ENCODE data around the gene FRYL.
A peak's percentile ranks its signal among the peaks of the same experiment; 100 is the strongest.

Gene FRYL

GRCh38 chr4:48620093-48620492, 160.0 kb downstream of the FRYL start:
- DNase-seq (ENCODE audit: low spot score): no peak

DNA sequence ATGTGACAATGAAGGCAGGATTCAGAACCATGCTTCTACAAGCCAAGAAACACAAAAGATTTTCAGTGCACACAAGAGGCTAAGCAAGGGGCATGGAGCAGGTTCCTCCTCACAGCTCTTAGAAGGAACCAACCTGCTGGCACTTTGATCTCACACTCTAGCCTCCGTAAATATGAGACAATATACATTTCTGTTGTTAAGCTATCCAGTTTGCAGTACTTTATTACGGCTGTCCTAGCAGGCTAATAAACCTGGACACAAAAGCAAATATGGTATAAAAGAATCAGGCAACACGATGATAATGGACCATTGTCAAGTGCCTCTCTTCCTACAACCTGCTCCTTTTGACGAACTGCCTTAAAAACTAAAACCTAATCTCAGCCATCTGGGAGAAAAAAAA, 175.6 kb downstream of the FRYL start:
- DNase-seq (ENCODE audit: low spot score): no peak

- DNase-seq (ENCODE audit: low spot score): no peak
These were observed 176.0 kb downstream of the FRYL start for GRCh38 chr4:48604041-48604440.

- no peak for DNase-seq (ENCODE audit: low spot score)
These were observed 176.6 kb downstream of the FRYL start for GRCh38 chr4:48603366-48604003.

- peak; percentile 16 for DNase-seq (ENCODE audit: low spot score)
These were observed 177.3 kb downstream of the FRYL start for GRCh38 chr4:48602763-48603162.

GRCh38 chr4:48602222-48602621, 177.9 kb downstream of the FRYL start:
- DNase-seq (ENCODE audit: low spot score): peak; percentile 36

- DNase-seq (ENCODE audit: low spot score): no peak
These were observed 183.7 kb downstream of the FRYL start for GRCh38 chr4:48596336-48596735.

GRCh38 chr4:48594180-48594579, 185.9 kb downstream of the FRYL start:
- no peak for DNase-seq (ENCODE audit: low spot score)

GRCh38 chr4:48591372-48591771, 188.7 kb downstream of the FRYL start:
- no peak for DNase-seq (ENCODE audit: low spot score)

GRCh38 chr4:48590884-48591283, 189.2 kb downstream of the FRYL start:
- DNase-seq (ENCODE audit: low spot score): no peak

DNA sequence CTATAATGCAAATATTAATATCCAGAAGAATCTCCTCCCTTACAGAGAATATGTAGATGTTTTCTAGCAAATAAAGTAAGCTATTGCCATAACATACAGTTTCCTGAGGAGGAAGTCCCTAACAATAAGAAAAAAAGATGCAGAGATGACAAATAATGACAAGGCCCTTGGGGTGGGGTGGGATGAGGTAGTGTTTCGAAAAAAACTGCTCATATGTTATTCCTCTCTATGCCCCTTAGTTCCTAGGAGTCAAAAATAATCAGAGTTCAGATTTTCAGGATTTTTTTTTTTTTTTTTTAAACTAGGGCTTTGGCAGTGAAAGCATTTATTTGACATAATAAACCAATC, 191.0 kb downstream of the FRYL start:
- no peak for DNase-seq (ENCODE audit: low spot score)

DNA sequence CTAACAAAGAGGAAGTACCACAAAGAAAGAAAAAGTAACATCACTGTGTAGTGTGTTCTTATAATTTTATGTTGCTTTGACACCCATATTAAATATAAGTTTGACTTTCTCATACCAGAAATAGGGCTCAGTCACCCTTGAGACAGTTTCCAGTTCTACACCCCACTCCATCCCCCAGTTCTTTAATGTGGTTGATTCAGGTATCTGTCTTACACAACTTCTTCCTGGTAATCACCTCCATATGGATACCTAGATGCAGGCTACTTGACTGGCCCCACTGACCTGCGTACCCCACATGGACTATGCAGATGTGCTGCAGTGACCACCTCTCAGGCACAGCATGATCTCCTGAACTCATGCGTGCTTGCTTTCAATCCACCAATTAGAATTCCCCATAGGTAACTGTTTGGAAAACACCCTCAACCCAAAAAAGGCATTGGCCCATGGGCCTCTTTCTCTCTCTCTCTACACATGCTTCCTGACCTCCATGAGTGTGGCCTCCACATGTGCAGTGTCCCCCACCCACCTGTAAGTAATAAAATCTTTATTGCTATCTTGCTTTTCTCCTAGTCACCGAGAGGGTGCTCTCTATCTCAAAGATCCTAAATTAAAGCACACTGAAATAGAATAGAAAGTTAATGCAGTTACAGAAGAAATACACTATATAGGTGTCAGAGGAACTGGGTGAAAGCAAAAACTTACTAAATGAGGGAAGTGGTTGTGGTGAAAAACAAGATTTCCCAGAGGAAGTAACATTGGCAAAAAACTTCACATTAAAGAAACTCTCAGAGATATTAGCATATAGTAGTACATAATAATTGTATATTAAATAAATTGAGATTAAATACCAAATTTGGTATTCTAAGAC, 191.6 kb downstream of the FRYL start:
- DNase-seq (ENCODE audit: low spot score): no peak

- DNase-seq (ENCODE audit: low spot score): no peak
These were observed 194.7 kb downstream of the FRYL start for GRCh38 chr4:48585401-48585800.

DNA sequence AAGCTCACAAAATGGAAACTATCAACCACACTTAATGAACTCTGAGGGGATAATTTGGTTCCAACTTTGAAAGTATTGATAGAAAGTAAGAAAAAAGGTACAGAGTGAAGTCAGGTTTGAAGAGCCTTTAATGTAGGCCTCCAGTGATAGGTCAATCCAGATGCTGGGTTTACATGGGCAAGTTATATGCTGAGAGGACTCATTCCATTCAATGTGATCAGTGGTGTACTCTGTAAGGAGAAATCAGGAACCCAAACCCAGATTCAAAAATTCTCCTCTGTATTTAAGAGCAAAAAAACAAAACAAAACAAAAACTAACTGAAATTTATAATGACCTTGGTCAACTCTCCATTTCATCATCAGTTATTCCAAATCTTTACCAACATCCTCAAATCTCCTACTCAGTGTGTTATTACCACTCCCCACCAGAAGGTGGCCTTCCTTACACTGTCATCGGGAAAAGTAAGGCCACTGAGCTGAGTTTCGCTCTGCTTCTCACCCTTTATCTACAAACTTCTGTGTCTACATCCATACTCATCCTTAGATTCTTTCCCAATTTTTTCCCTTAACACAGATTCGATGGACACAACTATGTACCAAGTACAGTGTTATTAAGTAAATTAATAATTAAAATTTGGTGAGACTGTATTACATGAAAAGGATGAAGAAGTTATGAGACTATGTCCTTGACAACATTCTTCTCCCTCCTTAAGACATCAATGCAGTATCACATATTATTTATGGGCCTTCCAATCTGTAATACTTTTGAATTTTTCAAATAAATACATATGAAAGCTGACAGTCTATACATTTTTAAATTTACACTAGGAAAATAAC, 201.7 kb downstream of the FRYL start:
- DNase-seq (ENCODE audit: low spot score): peak; percentile 77

DNA sequence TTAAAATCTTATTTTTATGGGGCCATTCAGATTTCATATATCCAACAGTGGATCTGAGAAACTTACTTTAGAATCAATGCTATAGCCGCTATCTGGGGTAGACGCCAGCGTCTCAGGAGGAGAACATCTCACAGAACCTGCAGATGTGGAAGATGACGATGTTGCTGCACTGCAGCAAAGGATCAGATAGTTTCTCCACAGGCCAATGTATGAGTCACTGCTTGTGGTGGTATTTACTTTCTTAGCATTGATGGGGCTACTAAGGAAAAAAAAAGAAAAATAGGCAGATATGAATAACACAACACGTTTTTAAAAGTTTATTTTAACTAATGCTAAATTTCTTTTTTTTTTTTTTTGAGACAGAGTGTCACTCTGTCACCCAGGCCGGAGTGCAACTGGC, 204.1 kb downstream of the FRYL start:
- no peak for DNase-seq (ENCODE audit: low spot score)

GRCh38 chr4:48571471-48571870, 208.6 kb downstream of the FRYL start:
- no peak for DNase-seq (ENCODE audit: low spot score)

GRCh38 chr4:48570646-48571220, 209.3 kb downstream of the FRYL start:
- DNase-seq (ENCODE audit: low spot score): peak; percentile 82

DNA sequence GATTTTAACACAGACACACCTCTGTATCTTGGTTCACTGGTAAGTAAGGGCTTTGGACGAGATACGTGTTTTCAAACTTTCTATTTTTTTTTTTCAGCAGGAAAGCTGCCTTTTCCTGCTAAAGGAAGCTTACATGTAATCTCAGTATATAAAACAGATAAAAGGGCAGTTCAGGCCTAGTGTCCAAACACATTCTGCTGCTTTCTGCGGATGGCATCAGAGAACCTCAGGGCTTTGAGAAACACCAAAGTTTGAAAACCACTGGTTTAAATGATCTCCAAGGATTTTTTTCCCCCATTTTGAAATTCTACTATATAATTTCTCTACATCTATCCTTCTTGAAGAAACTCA, 214.1 kb downstream of the FRYL start:
- DNase-seq (ENCODE audit: low spot score): no peak

GRCh38 chr4:48565362-48566033, 214.6 kb downstream of the FRYL start:
- no peak for DNase-seq (ENCODE audit: low spot score)

DNA sequence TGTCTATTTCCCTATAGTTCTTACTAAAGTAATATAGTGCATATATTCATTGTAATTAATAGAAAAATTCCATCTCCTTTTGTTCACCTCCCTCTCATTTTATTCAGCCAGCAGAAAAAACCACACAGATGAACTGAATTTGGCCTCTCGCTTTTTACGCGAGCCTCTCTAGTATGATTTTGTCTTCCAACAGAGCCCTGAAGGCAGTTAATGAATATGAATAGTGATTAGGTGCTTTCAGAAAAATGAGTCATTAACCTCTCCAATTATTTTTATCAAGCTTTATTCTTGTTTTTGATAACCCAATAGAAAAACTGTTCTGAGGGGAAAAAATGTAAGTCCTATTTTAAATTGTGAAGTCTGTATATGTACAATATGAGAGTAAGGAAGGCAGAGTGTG, 215.9 kb downstream of the FRYL start:
- no peak for DNase-seq (ENCODE audit: low spot score)

- DNase-seq (ENCODE audit: low spot score): no peak
These were observed 221.3 kb downstream of the FRYL start for GRCh38 chr4:48558819-48559218.

DNA sequence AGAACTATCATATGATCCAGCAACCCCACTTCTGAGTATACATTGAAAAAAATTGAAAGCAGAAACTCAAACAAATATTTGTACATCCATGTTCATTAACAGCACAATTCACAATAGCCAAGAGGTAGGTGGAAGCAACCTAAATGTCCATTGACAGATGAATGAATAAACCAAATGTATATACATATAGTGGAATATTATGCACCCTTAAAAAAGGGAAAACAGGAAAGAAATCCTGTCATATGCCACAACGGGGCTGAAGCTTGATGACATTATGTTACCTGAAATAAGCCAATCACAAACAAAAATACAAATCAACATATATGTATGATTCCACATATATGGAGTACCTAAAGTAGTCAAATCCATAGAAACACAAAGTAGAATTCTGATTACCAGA, 222.1 kb downstream of the FRYL start:
- DNase-seq (ENCODE audit: low spot score): no peak
